Adipocyte (in vitro differentiated cells): ENCODE measurements around the gene DOCK1.

Experiments
- DNase-seq: peaks from one replicate; pipeline ENCODE4 v3.0.0-alpha.2; 2015; ENCODE audit warnings: low read depth
- H3K27me3 ChIP-seq: replicated peaks from 2 replicates; pipeline ENCODE4 v1.7.0; 2013; ENCODE audit warnings: mild to moderate bottlenecking, low read length, moderate library complexity; ENCODE audit not compliant: control insufficient read depth, insufficient read depth
- H3K36me3 ChIP-seq: 2 replicates; pipeline ENCODE4 v1.7.0; 2013; ENCODE audit warnings: low read length, mild to moderate bottlenecking, moderate library complexity; ENCODE audit not compliant: control insufficient read depth, insufficient read depth, severe bottlenecking
- H3K4me1 ChIP-seq: 2 replicates; pipeline ENCODE4 v1.7.0; 2013; ENCODE audit warnings: mild to moderate bottlenecking, low read length, moderate library complexity; ENCODE audit not compliant: control insufficient read depth, insufficient read depth
- H3K4me3 ChIP-seq: 2 replicates; pipeline ENCODE4 v1.7.0; 2013; ENCODE audit warnings: mild to moderate bottlenecking, low read length, moderate library complexity
- H3K9ac ChIP-seq: 2 replicates; pipeline ENCODE4 v1.7.0; 2013; ENCODE audit warnings: mild to moderate bottlenecking, low read length, moderate library complexity
- H3K9me3 ChIP-seq: 2 replicates; pipeline ENCODE4 v1.7.0; 2013; ENCODE audit warnings: mild to moderate bottlenecking, low read length, moderate library complexity; ENCODE audit not compliant: control insufficient read depth

DOCK1 gene

DNA sequence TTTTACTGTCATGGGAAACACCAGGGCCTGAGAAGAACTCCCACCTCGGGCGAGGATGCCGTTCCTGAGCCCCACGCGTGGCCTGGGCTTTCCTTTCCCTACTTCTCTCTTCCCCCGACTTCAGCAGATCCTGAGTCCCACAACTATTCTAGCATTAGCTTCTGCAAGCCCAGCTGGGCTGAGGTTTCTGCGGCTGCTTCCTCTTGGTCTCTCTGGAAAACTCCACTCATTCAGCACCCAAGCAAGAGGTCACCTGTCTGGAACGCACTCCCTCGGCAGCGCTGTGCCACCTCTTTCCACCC lies 761 bp upstream of the DOCK1 start:
- Histone ChIP-seq H3K4me1 (peaks cover 22% of the 10 kb centered on the region), H3K9ac (peak overlapping the region; percentile 84), H3K27me3 (no peaks in the 10 kb centered on the region), H3K9me3 (no peaks in the 10 kb centered on the region), H3K36me3 (no peaks in the 10 kb centered on the region), H3K4me3 (peak overlapping the region; percentile 87)
- no peak for DNase-seq

DNA sequence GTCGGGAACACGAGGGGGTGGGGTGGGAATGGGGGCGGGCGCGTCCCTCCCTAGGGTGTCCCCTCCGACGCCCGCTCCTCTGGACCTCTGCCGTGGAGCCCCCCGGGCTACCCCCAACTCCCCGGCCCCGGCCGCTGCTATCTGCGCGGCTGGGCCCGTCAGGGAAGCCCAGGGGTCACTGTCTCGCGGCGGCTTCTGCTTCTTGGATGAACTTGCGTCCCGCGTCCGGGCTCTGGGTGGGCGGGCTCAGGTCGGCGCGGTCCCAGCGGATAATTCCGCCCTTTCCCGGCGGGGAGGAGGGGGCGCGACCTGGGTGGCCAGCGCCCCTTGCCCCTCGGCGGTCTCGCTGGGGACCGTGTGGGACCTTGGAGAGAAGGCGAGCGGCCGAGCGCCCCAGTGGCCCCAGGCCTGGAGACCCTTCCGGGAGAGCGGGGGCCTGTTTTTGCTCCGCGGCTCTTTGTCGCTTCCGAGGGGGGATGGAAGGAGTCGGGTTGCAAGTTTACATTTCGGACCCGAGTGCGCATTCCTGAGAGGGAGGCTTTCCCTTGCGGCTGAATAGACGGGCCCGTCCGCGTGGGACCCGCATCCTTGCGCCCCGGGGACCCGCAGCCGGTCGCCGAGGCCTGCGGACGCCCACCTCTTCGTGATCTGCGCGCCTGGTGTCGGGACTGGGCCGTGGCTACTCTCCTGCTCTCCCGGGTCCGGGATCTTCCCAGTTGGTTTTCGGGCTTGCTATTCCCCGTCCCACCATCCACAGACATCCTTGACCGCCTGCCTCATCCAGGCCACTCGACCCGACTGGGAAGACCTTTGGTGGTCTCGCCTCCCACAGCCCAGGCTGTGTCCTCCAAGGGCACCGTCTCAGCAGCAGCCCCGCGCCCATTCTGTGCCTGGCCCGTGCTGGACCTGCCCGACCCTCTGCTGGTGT lies 812 bp downstream of the DOCK1 start:
- H3K4me1 ChIP-seq = peaks cover 22% of the 10 kb centered on the region
- H3K9ac ChIP-seq = peak overlapping the region; percentile 84
- H3K36me3 ChIP-seq = no peaks in the 10 kb centered on the region
- no peaks in the 10 kb centered on the region for H3K9me3 ChIP-seq
- H3K4me3 ChIP-seq = peak overlapping the region; percentile 87
- peak; percentile 69 for DNase-seq
- H3K27me3 ChIP-seq = no peaks in the 10 kb centered on the region

DNA sequence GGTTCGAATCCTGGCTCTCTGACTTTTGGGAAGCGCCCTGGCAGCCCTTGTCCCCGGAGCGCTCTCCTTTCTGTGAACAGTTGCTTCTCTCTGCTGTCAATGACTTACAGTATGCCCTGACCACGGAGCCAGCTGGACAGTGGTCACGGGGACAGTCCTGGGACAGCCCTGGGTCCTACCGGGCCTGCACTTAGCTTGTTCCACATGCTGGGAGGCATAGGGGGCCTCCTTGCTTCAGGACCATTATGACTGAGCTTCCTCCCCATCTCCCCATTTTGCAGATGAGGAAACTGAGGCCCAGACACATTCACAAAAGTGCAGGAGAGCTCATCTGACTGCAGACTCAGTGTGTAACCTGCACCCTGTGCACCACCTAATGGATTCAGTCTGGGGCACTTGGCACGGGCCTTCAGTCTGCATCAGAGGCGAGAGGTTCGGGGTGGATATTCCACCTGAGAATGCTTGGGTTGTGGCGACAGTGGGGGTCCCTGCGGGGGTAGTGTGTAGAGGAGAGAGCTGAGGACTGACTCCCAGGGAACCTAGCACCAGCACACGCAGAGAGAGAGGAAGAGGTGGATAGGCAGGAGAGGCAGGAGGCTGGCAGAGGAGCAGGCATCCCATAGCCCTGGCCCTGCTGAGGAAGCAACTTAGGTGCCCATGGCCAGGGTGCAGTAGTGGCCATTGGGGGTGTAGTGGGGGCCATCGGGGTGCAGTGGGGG lies 1.6 kb downstream of the DOCK1 start:
- Histone ChIP-seq H3K9me3 (no peaks in the 10 kb centered on the region), H3K27me3 (no peaks in the 10 kb centered on the region), H3K4me1 (peaks cover 22% of the 10 kb centered on the region), H3K4me3 (peak overlapping the region; percentile 87), H3K36me3 (no peaks in the 10 kb centered on the region), H3K9ac (peak overlapping the region; percentile 84)
- no peak for DNase-seq

DNA sequence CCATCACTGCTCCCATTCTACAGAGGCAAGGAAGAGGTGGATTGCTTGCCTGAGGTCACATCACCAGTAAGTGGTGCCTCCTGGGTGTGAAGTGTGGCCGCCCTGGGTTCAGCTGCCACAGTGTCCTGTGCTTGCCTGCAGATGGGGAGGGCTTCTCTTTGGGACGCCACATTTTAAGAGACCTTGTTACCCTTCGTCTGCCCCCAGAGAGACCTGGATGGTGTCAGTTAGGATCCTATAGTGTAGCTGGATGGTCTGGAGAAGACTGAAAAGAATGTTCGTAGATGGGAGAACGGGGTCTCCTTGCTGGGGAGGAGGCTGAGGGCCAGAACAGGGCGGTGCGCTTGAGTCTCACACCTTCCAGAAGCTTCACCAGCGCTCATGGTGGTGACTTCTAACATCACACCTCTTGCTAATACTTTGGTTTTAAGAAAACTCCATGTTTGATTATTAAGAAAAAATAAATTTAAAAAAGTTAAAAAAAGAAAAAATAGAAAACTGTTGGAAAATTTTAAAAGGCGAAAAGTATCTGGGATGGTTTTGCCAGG lies 2.3 kb downstream of the DOCK1 start:
- Histone ChIP-seq H3K9ac (no peak overlapping the region), H3K36me3 (no peaks in the 10 kb centered on the region), H3K27me3 (no peaks in the 10 kb centered on the region), H3K9me3 (no peaks in the 10 kb centered on the region), H3K4me1 (peaks cover 22% of the 10 kb centered on the region), H3K4me3 (no peak overlapping the region)
- DNase-seq = no peak

DNA sequence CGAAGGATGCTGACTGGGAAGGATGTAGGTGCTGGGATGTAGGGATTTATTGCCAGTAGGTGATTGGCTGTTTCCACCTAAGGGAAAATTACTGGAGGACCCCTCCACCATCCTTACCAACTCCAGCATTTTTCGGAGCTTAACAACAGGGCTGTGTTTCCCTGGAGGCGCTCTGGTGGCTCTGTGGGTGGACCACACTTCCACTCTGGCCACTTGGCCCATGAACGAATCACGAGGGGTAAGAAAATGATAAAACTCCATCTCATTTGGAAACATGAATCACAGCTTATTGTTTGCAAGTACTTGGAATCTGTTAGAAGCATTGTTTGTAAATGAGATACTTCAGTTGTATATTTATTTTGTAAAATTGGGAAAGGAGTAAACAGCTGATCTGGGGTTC lies 3.0 kb downstream of the DOCK1 start:
- no peak for DNase-seq
- H3K4me1 ChIP-seq = peaks cover 22% of the 10 kb centered on the region

DNA sequence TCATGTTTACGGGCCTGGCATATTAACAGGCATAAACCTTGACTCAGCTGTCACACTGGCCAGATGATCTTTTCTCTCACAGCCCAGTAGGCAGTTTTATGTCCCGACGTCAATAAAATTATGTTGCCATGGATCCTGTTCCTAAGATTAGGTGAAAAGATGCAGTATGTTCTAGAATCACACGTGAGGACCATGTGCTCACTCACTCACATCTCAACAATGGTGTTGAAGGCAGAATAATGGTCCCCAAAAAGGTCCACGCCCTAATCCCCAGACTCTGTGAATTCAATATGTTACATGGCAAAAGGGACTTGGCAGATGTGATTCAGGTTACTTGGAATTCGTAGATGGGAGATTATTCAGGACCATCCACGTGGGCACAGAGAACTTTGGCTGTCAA lies 3.5 kb downstream of the DOCK1 start:
- Histone ChIP-seq H3K4me3 (no peak overlapping the region), H3K9ac (no peak overlapping the region), H3K36me3 (no peaks in the 10 kb centered on the region), H3K4me1 (peaks cover 22% of the 10 kb centered on the region), H3K9me3 (no peaks in the 10 kb centered on the region), H3K27me3 (no peaks in the 10 kb centered on the region)
- no peak for DNase-seq

More for the DNA sequence above, 3.0 kb downstream of the DOCK1 start:
- Histone ChIP-seq H3K9ac (no peak overlapping the region), H3K36me3 (no peaks in the 10 kb centered on the region), H3K4me3 (no peak overlapping the region), H3K9me3 (no peaks in the 10 kb centered on the region), H3K27me3 (no peaks in the 10 kb centered on the region)

DNA sequence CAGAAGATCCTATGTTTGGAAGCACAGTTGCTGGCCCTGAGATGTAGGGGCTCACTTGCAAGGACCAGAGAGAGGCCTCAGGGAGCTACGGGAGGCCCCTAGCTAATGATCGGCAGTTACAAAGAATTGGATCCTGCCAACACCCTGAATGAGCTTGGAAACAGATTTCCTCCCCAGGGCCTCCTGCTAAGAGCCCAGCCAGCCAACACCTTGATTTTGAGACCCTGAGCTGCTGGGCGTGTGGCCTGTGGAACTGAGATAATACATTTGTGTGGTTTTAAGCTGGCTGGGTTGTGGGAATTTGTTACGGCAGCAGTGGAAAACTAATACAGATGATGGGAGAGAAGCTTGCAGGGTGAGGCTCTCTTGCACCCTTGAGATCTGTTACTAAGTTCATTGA lies 3.9 kb downstream of the DOCK1 start:
- H3K36me3 ChIP-seq = no peaks in the 10 kb centered on the region
- no peak overlapping the region for H3K9ac ChIP-seq
- H3K9me3 ChIP-seq = no peaks in the 10 kb centered on the region
- no peaks in the 10 kb centered on the region for H3K27me3 ChIP-seq
- H3K4me1 ChIP-seq = peaks cover 22% of the 10 kb centered on the region
- DNase-seq = no peak
- H3K4me3 ChIP-seq = no peak overlapping the region

DNA sequence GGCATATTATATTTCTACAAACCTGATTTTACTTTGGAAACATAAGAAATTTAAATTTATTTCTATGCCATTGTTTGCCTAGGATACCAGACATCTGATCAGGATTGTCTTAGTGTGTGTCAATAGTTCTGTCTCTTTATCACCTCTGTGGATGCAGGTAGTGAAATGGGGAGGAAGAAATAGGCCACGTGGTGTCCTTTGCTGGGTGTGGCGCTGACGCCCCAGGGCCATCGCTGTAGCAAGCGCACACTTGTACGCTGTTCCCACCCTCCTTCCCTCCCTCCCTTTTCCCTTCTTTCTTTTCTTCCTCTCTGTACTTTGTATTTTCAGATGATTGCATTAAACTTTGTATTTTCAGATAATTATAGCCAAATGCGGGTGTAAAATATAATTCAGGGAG lies 5.0 kb downstream of the DOCK1 start:
- H3K27me3 ChIP-seq = no peaks in the 10 kb centered on the region
- peaks cover 15% of the 10 kb centered on the region for H3K4me1 ChIP-seq
- H3K4me3 ChIP-seq = no peak overlapping the region
- H3K9ac ChIP-seq = no peak overlapping the region
- no peaks in the 10 kb centered on the region for H3K36me3 ChIP-seq
- no peaks in the 10 kb centered on the region for H3K9me3 ChIP-seq
- no peak for DNase-seq

DNA sequence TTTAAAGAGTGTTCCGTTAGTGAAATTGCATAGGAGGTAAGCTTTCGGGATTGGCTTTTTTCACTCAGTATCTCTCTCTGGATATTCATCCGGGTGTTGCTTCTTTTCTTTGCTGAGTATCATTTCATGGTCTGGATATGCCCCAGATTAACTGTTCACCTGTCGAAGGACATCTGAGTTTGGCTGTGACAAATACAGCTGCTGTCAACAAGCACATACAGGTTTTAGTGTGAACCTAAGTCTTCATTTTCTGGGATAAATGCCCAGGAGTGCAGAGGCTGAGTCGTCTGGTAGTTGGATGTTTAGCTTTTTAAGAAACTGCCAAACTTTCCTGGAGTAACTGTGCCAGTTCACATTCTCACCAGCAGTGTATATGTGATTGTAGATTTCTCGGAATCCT lies 5.6 kb downstream of the DOCK1 start:
- H3K36me3 ChIP-seq = no peaks in the 10 kb centered on the region
- no peak overlapping the region for H3K9ac ChIP-seq
- H3K4me1 ChIP-seq = peaks cover 15% of the 10 kb centered on the region

DNA sequence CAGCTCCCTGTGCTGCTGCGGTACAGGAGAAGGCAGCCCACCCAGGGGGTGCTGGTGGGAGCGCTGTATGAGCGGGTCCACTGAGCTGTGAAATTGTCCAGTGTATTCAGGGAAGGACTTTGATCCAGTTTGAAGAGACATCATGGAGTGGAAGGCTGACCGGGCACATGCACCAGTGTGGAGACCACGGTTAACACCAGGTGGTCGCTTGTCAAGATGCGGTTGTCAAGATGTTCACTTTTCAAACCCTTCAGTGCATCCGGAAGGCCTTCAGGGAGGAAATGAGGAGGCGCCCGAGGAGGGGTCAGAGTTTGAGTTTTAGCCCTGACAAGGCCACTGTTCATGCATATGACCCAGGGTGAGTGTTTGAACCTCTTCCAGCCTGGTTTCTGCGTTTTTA lies 6.1 kb downstream of the DOCK1 start:
- peaks cover 15% of the 10 kb centered on the region for H3K4me1 ChIP-seq
- no peaks in the 10 kb centered on the region for H3K9me3 ChIP-seq
- no peaks in the 10 kb centered on the region for H3K27me3 ChIP-seq
- DNase-seq = no peak
- no peak overlapping the region for H3K4me3 ChIP-seq
- no peaks in the 10 kb centered on the region for H3K36me3 ChIP-seq
- H3K9ac ChIP-seq = no peak overlapping the region

More for the DNA sequence above, 5.6 kb downstream of the DOCK1 start:
- Histone ChIP-seq H3K27me3 (no peaks in the 10 kb centered on the region), H3K4me3 (no peak overlapping the region), H3K9me3 (no peaks in the 10 kb centered on the region)
- no peak for DNase-seq

DNA sequence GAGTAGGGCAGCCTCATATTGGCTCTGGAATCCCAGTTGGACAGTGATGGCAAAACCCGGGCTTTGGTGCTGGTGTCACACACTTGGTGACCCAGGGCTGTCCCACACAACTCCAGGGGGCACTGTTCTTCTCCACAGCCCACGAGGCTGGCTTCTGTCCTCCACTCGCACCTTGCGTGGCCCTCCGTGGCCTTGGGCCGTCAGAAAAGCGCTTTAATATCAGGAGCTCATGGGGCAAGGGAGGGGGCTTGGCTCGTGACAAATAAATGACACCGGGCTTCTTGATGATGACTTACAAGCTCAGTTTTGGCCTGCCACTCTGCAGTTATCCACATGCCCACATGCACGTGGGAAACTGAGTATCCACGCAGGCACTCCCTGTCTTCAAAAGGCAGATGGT lies 8.1 kb downstream of the DOCK1 start:
- no peaks in the 10 kb centered on the region for H3K9me3 ChIP-seq
- peaks cover 9% of the 10 kb centered on the region for H3K4me1 ChIP-seq
- DNase-seq = no peak
- H3K36me3 ChIP-seq = no peaks in the 10 kb centered on the region
- no peaks in the 10 kb centered on the region for H3K27me3 ChIP-seq
- no peak overlapping the region for H3K4me3 ChIP-seq
- no peak overlapping the region for H3K9ac ChIP-seq
